NCI-H1105 treated with DMSO at 0.1 percent for 48 hours (cell line): ENCODE data around the gene CCNK.

ENCODE experiments used
- DNase-seq: peaks from one replicate; lab custom pipeline; 2025; lab: John Stamatoyannopoulos, UW

CCNK gene

GRCh38 chr14:99507860-99508640 is 26.8 kb downstream of the CCNK start:
- DNase-seq = no peak

- DNase-seq = no peak
These were observed 27.9 kb downstream of the CCNK start for GRCh38 chr14:99508896-99509629.

- no peak for DNase-seq
These were observed 28.8 kb downstream of the CCNK start for GRCh38 chr14:99509871-99510555.

GRCh38 chr14:99510556-99511139 is 29.4 kb downstream of the CCNK start:
- DNase-seq = no peak

- no peak for DNase-seq
These were observed 30.4 kb downstream of the CCNK start for GRCh38 chr14:99511421-99512109.

- no peak for DNase-seq
These were observed 30.9 kb downstream of the CCNK start for GRCh38 chr14:99512110-99512449.

GRCh38 chr14:99512571-99513182 is 31.5 kb downstream of the CCNK start:
- DNase-seq = no peak

GRCh38 chr14:99513183-99513694 is 32.0 kb downstream of the CCNK start:
- no peak for DNase-seq

- no peak for DNase-seq
These were observed 32.8 kb downstream of the CCNK start for GRCh38 chr14:99513946-99514551.

- no peak for DNase-seq
These were observed 33.5 kb downstream of the CCNK start for GRCh38 chr14:99514552-99515300.

GRCh38 chr14:99515301-99516155 is 34.3 kb downstream of the CCNK start:
- no peak for DNase-seq

- DNase-seq = no peak
These were observed 35.1 kb downstream of the CCNK start for GRCh38 chr14:99516156-99516870.

GRCh38 chr14:99516871-99517642 is 35.8 kb downstream of the CCNK start:
- no peak for DNase-seq

GRCh38 chr14:99517643-99518381 is 36.6 kb downstream of the CCNK start:
- no peak for DNase-seq

- DNase-seq = peak; percentile 54
These were observed 37.5 kb downstream of the CCNK start for GRCh38 chr14:99518441-99519346.

- no peak for DNase-seq
These were observed 38.2 kb downstream of the CCNK start for GRCh38 chr14:99519347-99519881.
